AG10803 (cell line): ENCODE measurements around the gene STK39.

Experiments used
- DNase-seq: peaks from one replicate; pipeline ENCODE4 v3.0.0; 2010; ENCODE audit warnings: low read depth
- H3K4me3 ChIP-seq: 2 replicates; pipeline ENCODE4 v1.5.1; 2011; ENCODE audit warnings: mild to moderate bottlenecking, low read length, control low read depth
- CTCF ChIP-seq: conservative IDR thresholded peaks from 2 replicates; pipeline ENCODE4 v1.5.1; 2011; ENCODE audit warnings: mild to moderate bottlenecking, low read length, control low read depth, inconsistent platforms

STK39 gene

GRCh38 chr2:168039881-168040280, 207.5 kb downstream of the STK39 start:
- no peak for TF ChIP-seq CTCF
- DNase-seq, result no peak
- no peak overlapping the region for H3K4me3 ChIP-seq

- DNase-seq, result no peak
- no peak overlapping the region for H3K4me3 ChIP-seq
- TF ChIP-seq CTCF, result no peak
These were observed 209.6 kb downstream of the STK39 start for GRCh38 chr2:168037778-168038177.

GRCh38 chr2:168035458-168035857, 211.9 kb downstream of the STK39 start:
- no peak overlapping the region for H3K4me3 ChIP-seq
- DNase-seq, result no peak
- TF ChIP-seq CTCF, result no peak

- no peak for TF ChIP-seq CTCF
These were observed 212.8 kb downstream of the STK39 start for GRCh38 chr2:168034616-168035015.

GRCh38 chr2:168033966-168034365, 213.4 kb downstream of the STK39 start:
- no peak for DNase-seq
- H3K4me3 ChIP-seq, result no peak overlapping the region
- no peak for TF ChIP-seq CTCF

More at GRCh38 chr2:168034616-168035015, 212.8 kb downstream of the STK39 start:
- no peak for DNase-seq
- no peak overlapping the region for H3K4me3 ChIP-seq

GRCh38 chr2:168032091-168032490, 215.3 kb downstream of the STK39 start:
- H3K4me3 ChIP-seq, result no peak overlapping the region
- no peak for TF ChIP-seq CTCF
- DNase-seq, result no peak

GRCh38 chr2:168030862-168031624, 216.4 kb downstream of the STK39 start:
- no peak for TF ChIP-seq CTCF
- no peak overlapping the region for H3K4me3 ChIP-seq
- peak; percentile 66 for DNase-seq
